Activated CD4-positive, CD25-positive, alpha-beta regulatory T cell treated with anti-CD3 and anti-CD28 coated beads, Interleukin-2, amount 50 U/mL, for 16 hours (primary cell): ENCODE data around the gene APOBEC3B.
A peak's percentile ranks its signal among the peaks of the same experiment; 100 is the strongest.
"Not testable (repeated sequence)": the region's sequence is repeated elsewhere in the genome, so short reads cannot be mapped to it uniquely, and the experiment has no call there.

ENCODE experiments used
- DNase-seq: peaks from one replicate; pipeline ENCODE4 v3.0.0-alpha.2; 2020; ENCODE audit warnings: low read depth, low spot score

APOBEC3B gene

GRCh38 chr22:38981992-38982927, at the start of gene APOBEC3B:
APOBEC3B (plus strand) TSS chr22:38982347; CDS start chr22:38982454, 107 bp downstream.
- DNase-seq: peak; percentile 47

- DNase-seq: no peak
Measured at GRCh38 chr22:38935023-38935422, 47.1 kb upstream of the APOBEC3B start.

GRCh38 chr22:38935616-38936015, 46.5 kb upstream of the APOBEC3B start:
- no peak for DNase-seq

- DNase-seq: no peak
Measured at GRCh38 chr22:38936562-38936961, 45.6 kb upstream of the APOBEC3B start.

- DNase-seq: no peak
Measured at GRCh38 chr22:38937036-38937435, 45.1 kb upstream of the APOBEC3B start.

- DNase-seq: no peak
Measured at GRCh38 chr22:38937541-38937940, 44.6 kb upstream of the APOBEC3B start.

- DNase-seq: no peak
Measured at GRCh38 chr22:38938221-38938620, 43.9 kb upstream of the APOBEC3B start.

GRCh38 chr22:38938925-38939324, 43.2 kb upstream of the APOBEC3B start:
- no peak for DNase-seq

GRCh38 chr22:38940811-38941384, 41.2 kb upstream of the APOBEC3B start:
- no peak for DNase-seq

- peak; percentile 52 for DNase-seq
Measured at GRCh38 chr22:38941488-38941987, 40.6 kb upstream of the APOBEC3B start.

- no peak for DNase-seq
Measured at GRCh38 chr22:38942702-38943101, 39.4 kb upstream of the APOBEC3B start.

- no peak for DNase-seq
Measured at GRCh38 chr22:38943201-38943600, 38.9 kb upstream of the APOBEC3B start.

- DNase-seq: no peak
Measured at GRCh38 chr22:38943882-38944281, 38.3 kb upstream of the APOBEC3B start.

GRCh38 chr22:38944653-38945052, 37.5 kb upstream of the APOBEC3B start:
- DNase-seq: no peak

GRCh38 chr22:38945706-38946338, 36.3 kb upstream of the APOBEC3B start:
- not testable (repeated sequence) for DNase-seq

GRCh38 chr22:38946771-38947170, 35.4 kb upstream of the APOBEC3B start:
- DNase-seq: no peak

- no peak for DNase-seq
Measured at GRCh38 chr22:38947321-38948140, 34.6 kb upstream of the APOBEC3B start.

- no peak for DNase-seq
Measured at GRCh38 chr22:38948181-38948940, 33.8 kb upstream of the APOBEC3B start.

GRCh38 chr22:38949889-38950405, 32.2 kb upstream of the APOBEC3B start:
- no peak for DNase-seq

- DNase-seq: no peak
Measured at GRCh38 chr22:38950527-38951295, 31.4 kb upstream of the APOBEC3B start.
